H1 (cell line): ENCODE results near the gene CA10.

Experiments
- ATF2 ChIP-seq: IDR thresholded peaks from 2 replicates; pipeline ENCODE4 v1.6.1; 2012; ENCODE audit warnings: low read length, inconsistent platforms
- BRCA1 ChIP-seq: IDR thresholded peaks from 2 replicates; pipeline ENCODE4 v1.6.1; 2012; ENCODE audit warnings: low read depth, low read length, improper control_type of control experiment
- CBX8 ChIP-seq: fragments of 300-800, 300-1000 bp; sonication (generic); IDR thresholded peaks from 2 replicates; pipeline ENCODE4 v1.7.1; 2016; ENCODE audit warnings: low read depth, low read length, borderline replicate concordance
- CHD1 ChIP-seq: IDR thresholded peaks from 2 replicates; pipeline ENCODE4 v1.6.1; 2012; ENCODE audit warnings: low read depth, low read length, improper control_type of control experiment
- EGR1 ChIP-seq: IDR thresholded peaks from 2 replicates; pipeline ENCODE4 v1.6.1; 2011; ENCODE audit warnings: low read depth, low read length, borderline replicate concordance
- EP300 ChIP-seq, 2 experiments: IDR thresholded peaks; 1 replicate in 1 of 2; 2 replicates in 1 of 2; pipeline ENCODE4 v1.6.1; 2011 to 2012; ENCODE audit warnings: low read depth in 2 of 2, low read length in 2 of 2, mild to moderate bottlenecking in 2 of 2, borderline replicate concordance in 1 of 2, inconsistent platforms in 1 of 2, moderate library complexity in 1 of 2
- JUN ChIP-seq: IDR thresholded peaks from 2 replicates; pipeline ENCODE4 v1.6.1; 2011; ENCODE audit warnings: low read depth, mild to moderate bottlenecking, improper control_type of control experiment, low read length
- JUND ChIP-seq: IDR thresholded peaks from 2 replicates; pipeline ENCODE4 v1.6.1; 2011; ENCODE audit warnings: mild to moderate bottlenecking, improper control_type of control experiment, low read length
- MAX ChIP-seq: IDR thresholded peaks from 2 replicates; pipeline ENCODE4 v1.6.1; 2012; ENCODE audit warnings: inconsistent platforms
- NRF1 ChIP-seq: IDR thresholded peaks from 2 replicates; pipeline ENCODE4 v1.6.1; 2011; ENCODE audit warnings: mild to moderate bottlenecking, low read depth, low read length, improper control_type of control experiment
- POLR2AphosphoS5 ChIP-seq: IDR thresholded peaks from 2 replicates; pipeline ENCODE4 v1.6.1; 2011; ENCODE audit warnings: low read depth, low read length
- RAD21 ChIP-seq, 2 experiments: IDR thresholded peaks in 1 of 2; conservative IDR thresholded peaks in 1 of 2; 2 replicates each; pipeline ENCODE4 v1.6.1; 2011; ENCODE audit warnings: low read depth in 2 of 2, low read length in 2 of 2, improper control_type of control experiment in 1 of 2, inconsistent platforms in 1 of 2, mild to moderate bottlenecking in 1 of 2, moderate library complexity in 1 of 2
- TCF12 ChIP-seq: IDR thresholded peaks from 2 replicates; pipeline ENCODE4 v1.6.1; 2011; ENCODE audit warnings: low read depth, mild to moderate bottlenecking, low read length
- TF ChIP-seq, protein P1 (sequence below), 3 experiments: IDR thresholded peaks; 1 replicate in 2 of 3; 2 replicates in 1 of 3; pipeline versions ENCODE4 v1.5.1 to v1.6.1; 2011; ENCODE audit warnings: low read length in 3 of 3, mild to moderate bottlenecking in 3 of 3, inconsistent platforms in 2 of 3, low read depth in 1 of 3, moderate library complexity in 1 of 3; ENCODE audit not compliant: insufficient read depth in 1 of 3; ENCODE audit errors: control extremely low read depth in 1 of 3

DNA sequence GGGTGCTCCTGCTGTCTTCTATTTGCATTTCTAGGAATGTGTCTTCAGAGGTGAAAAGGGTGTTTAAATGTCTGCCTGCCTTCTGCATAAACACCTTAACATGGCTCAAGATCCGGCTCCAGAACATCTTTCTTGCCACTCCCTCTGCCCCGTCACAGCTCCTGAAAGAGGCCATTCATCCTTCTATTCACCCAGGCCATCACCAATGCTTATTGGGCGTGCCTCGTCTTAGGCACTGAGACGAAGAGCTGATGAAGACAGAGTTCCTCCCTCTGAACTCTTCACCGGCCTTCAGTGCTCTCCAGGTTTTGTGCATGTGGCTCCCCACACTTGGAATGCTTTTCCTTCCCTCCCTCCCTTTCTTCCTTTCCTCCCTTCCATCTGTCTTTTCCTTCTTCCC is 511.4 kb downstream of the CA10 start:
- TF ChIP-seq, protein P1, sequence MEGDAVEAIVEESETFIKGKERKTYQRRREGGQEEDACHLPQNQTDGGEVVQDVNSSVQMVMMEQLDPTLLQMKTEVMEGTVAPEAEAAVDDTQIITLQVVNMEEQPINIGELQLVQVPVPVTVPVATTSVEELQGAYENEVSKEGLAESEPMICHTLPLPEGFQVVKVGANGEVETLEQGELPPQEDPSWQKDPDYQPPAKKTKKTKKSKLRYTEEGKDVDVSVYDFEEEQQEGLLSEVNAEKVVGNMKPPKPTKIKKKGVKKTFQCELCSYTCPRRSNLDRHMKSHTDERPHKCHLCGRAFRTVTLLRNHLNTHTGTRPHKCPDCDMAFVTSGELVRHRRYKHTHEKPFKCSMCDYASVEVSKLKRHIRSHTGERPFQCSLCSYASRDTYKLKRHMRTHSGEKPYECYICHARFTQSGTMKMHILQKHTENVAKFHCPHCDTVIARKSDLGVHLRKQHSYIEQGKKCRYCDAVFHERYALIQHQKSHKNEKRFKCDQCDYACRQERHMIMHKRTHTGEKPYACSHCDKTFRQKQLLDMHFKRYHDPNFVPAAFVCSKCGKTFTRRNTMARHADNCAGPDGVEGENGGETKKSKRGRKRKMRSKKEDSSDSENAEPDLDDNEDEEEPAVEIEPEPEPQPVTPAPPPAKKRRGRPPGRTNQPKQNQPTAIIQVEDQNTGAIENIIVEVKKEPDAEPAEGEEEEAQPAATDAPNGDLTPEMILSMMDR (IDR thresholded peaks at IDR 0.05; ENCODE audit: control extremely low read depth in 1 of 3, insufficient read depth in 1 of 3, low read depth in 1 of 3, low read length in 3 of 3) = no peak
- TF ChIP-seq EP300 (IDR thresholded peaks at IDR 0.05; ENCODE audit: borderline replicate concordance in 1 of 2, low read depth in 2 of 2, low read length in 2 of 2) (no peak), BRCA1 (no peak), JUN (no peak), CHD1 (no peak), JUND (no peak), MAX (no peak), EGR1 (no peak), RAD21 (IDR thresholded peaks at IDR 0.05 in 1 of 2, conservative IDR thresholded peaks at IDR 0.05 in 1 of 2; ENCODE audit: low read depth in 2 of 2, low read length in 2 of 2) (no peak), NRF1 (no peak), ATF2 (no peak), POLR2AphosphoS5 (no peak), TCF12 (no peak), CBX8 (no peak)
